RKO (cell line): ENCODE data around the gene TMEM183A.
"Not testable (repeated sequence)": the region's sequence is repeated elsewhere in the genome, so short reads cannot be mapped to it uniquely, and the experiment has no call there.

ENCODE experiments used
- DNase-seq: peaks from one replicate; pipeline ENCODE4 v3.0.0-alpha.2; 2016; ENCODE audit warnings: low spot score

TMEM183A gene

GRCh38 chr1:202987922-202988583, 19.1 kb upstream of the TMEM183A start:
- no peak for DNase-seq

GRCh38 chr1:202989879-202990278, 17.3 kb upstream of the TMEM183A start:
- DNase-seq, result no peak

- DNase-seq, result no peak
These were observed 16.1 kb upstream of the TMEM183A start for GRCh38 chr1:202991112-202991511.

- DNase-seq, result no peak
These were observed 12.4 kb upstream of the TMEM183A start for GRCh38 chr1:202994756-202995155.

- DNase-seq, result peak; percentile 74
These were observed 8.1 kb upstream of the TMEM183A start for GRCh38 chr1:202998836-202999750.

- no peak for DNase-seq
These were observed 6.8 kb upstream of the TMEM183A start for GRCh38 chr1:203000217-203000944.

GRCh38 chr1:203001986-203002385, 5.2 kb upstream of the TMEM183A start:
- DNase-seq, result no peak

- DNase-seq, result no peak
These were observed 4.2 kb upstream of the TMEM183A start for GRCh38 chr1:203002951-203003350.

GRCh38 chr1:203005395-203006142, 1.6 kb upstream of the TMEM183A start:
- DNase-seq, result not testable (repeated sequence)

- DNase-seq, result no peak
These were observed 2.0 kb downstream of the TMEM183A start for GRCh38 chr1:203009185-203009584.

- no peak for DNase-seq
These were observed 4.4 kb downstream of the TMEM183A start for GRCh38 chr1:203011582-203011981.

- no peak for DNase-seq
These were observed 9.9 kb downstream of the TMEM183A start for GRCh38 chr1:203017061-203017460.

- DNase-seq, result no peak
These were observed 10.5 kb downstream of the TMEM183A start for GRCh38 chr1:203017692-203018091.

- DNase-seq, result not testable (repeated sequence)
These were observed 15.7 kb downstream of the TMEM183A start for GRCh38 chr1:203022855-203023254.

GRCh38 chr1:203025686-203026030, 18.5 kb downstream of the TMEM183A start:
- DNase-seq, result no peak

GRCh38 chr1:203026031-203026665, 19.0 kb downstream of the TMEM183A start, which contains the start of gene PPFIA4:
Gene PPFIA4 (plus strand): TSS chr1:203026491. CDS start chr1:203039009, 12,518 bp downstream.
- DNase-seq, result no peak

- DNase-seq, result no peak
These were observed 19.8 kb downstream of the TMEM183A start for GRCh38 chr1:203026666-203027663.

- no peak for DNase-seq
These were observed 21.1 kb downstream of the TMEM183A start for GRCh38 chr1:203028067-203028783.

- DNase-seq, result no peak
These were observed 21.8 kb downstream of the TMEM183A start for GRCh38 chr1:203028784-203029553.
